ENCODE results near the gene NFE2L2.
"Not testable (repeated sequence)": the region's sequence is repeated elsewhere in the genome, so short reads cannot be mapped to it uniquely, and the experiment has no call there.

Gene NFE2L2

DNA sequence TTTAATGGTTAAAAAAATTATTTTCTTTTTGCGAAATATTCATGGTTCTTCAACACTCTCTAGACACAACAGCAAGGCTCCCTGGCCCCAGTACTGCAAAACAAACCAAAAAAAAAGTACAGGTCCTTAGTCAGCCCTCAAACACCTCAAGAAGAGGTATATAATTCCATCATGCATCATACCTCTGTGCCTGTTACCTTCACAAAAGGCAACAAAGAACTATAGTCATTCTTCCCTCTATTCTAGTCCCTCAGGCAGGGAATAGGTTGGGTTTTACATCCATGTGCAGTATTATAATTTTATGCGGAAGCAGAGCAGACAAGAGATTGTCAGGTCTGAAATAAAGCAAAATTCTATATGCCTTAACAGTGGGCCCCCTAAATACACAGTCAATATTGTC, 8.5 kb downstream of the NFE2L2 start:
- no peak for DNase-seq (ENCODE audit: low spot score)

DNA sequence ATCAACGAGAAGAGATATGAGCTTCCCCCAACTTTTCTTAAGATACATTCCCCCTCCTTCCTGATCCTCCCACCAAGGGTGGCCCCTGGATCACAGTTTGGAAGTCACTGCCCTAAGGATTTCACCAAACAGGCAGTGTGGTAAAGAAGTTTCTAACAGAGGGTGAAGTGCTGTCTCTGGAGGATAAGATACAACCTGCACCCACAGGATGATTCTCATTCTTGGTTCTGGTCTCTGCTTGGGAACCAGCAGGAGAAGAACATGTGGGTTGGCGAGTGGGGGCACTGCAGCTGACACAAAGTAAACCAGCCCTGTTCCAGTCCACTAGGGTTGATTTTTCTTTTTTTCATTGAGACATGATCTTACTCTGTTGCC, 9.3 kb downstream of the NFE2L2 start:
- no peak for DNase-seq (ENCODE audit: low spot score)

DNA sequence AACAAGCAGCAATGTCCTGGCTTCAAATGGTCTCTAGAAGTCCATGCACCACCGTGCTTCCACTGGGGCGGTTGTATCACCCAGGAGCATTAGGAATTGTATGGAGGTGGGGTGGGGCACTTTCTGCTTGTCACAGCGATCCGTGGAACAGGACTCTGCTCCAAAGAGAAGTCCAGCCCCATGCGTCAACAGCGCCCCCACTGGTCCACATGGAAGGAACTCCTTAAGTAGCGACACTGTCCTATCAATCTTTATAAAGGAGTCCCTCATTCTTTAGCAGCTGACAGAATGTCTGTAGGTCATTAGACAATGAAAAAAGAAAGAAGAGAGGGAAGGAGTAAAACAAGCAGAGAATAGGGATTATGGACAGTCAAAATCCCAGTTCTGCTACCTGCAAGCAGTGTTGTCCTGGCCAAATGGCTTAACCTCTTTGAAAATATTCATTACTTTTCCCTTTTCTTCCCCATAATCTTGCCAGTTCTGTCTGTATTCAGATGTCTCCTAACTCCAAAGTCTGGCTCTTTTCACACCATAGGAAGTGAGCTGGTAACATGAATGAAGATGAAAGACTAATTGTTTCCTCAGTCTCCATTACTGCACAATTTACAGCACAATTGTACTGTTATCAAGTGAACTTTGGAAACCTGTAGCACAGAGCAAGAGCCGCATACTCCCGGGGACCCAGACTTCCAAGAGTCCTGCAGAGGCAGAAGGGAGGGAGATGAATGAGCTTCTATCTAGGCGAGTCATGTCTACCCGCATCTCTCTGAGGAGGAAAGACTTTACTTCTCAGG, 9.9 kb downstream of the NFE2L2 start:
- DNase-seq (ENCODE audit: low spot score): no peak

DNA sequence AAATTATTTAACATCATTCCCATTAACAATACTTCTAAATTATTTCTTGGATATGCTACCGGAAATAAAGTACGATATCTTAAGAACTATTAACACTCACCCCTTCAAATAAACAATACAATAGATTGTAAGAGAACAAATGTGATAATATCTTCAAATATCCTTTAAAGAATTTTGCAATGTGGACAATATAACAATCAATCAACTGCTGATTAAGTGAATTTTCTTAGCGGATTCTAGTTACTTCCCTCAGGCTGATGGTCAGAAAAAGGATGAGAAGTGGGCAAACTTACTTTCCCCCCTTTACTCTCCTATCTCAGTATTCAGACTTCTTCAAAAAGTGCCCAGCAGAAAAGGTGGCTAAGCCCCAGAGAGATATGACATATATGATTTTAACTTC, 10.8 kb downstream of the NFE2L2 start:
- no peak for DNase-seq (ENCODE audit: low spot score)

DNA sequence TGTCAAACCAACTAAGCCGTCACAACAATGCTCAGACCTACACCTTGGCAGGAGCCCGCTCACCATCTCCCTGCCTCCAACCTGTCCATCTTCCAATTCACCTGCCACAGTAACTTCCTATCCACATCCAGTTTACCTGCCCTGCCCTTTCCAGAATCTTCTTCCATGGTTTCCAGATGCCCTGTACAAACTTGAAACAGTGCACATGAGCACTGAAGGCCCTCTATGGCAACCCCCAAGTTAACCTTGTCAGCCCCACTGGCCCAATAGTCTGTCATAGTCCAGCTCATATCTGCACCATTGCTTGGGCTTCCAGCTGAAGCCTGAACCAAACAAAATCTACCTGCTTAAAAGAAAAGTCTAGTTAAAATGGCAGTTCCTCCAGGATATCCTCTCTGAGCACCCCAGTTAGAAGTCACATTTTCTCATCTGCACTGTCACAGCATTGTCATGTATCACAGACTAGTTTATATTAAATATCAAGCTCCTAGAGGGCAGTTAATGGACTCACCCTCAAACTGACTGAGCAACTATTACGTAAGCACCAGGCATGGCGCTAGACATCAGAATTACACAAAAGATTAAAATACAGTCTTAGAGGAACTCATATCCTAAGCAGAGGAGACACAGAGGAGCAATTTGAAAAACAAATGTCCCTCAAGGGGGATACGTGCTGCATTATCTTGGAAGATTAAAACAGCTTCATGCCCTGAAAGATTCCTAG, 11.6 kb downstream of the NFE2L2 start:
- no peak for DNase-seq (ENCODE audit: low spot score)

DNA sequence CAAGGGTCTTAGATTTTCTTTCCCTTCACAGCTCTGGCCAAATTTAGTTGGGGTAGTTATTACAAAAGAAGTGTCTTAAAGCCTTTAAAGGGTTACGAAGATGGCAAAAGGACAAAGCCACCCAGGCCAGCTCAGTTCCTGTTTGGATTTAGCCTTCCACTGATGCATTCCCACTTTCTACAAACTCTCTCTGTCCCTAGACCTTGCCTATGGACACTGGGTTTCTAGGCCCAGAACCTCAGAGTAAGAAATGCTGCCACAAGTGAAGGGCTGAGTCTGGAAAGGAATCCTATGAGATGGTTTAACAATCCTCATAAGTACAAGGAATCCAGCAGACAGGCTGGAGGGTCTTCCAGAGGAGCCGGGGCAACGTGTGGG, 13.4 kb downstream of the NFE2L2 start:
- DNase-seq (ENCODE audit: low spot score): no peak

DNA sequence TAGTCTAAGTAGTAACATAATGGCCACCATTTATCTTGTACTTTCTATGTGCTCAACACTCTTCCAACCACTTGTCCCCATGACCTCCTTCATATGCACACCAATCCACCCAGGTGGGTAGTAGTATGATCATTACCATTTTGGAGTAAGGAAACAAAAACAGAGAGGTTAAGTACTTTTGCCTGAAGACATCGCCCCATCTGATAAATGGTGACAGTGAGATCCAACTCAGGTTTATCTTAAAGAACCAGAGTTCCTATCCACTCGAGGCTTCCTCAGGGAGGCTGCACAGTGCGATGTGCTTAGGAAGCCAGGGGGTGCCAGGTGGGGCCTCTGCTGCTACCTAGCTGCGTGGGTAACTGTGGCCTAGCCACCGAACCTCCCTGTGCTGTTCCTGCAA, 14.1 kb downstream of the NFE2L2 start:
- no peak for DNase-seq (ENCODE audit: low spot score)

DNA sequence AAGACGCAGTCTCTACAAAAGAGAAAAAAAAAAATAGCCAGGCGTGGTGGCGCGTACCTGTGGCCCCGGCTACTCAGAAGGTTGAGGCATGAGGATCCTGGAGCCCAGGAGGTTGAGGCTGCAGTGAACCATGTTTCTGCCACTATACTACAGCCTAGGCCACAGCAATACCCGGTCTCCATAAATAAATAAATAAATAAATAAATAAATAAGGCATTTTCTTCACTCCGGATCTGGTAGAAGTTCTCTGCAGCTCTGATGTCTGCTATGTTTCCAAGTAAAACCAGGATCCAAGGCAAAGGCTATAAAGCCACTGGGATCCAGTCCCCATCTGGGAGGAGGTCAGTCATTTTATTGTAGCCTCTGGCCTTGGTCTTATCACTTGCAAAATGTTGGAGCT, 15.5 kb downstream of the NFE2L2 start:
- no peak for DNase-seq (ENCODE audit: low spot score)

DNA sequence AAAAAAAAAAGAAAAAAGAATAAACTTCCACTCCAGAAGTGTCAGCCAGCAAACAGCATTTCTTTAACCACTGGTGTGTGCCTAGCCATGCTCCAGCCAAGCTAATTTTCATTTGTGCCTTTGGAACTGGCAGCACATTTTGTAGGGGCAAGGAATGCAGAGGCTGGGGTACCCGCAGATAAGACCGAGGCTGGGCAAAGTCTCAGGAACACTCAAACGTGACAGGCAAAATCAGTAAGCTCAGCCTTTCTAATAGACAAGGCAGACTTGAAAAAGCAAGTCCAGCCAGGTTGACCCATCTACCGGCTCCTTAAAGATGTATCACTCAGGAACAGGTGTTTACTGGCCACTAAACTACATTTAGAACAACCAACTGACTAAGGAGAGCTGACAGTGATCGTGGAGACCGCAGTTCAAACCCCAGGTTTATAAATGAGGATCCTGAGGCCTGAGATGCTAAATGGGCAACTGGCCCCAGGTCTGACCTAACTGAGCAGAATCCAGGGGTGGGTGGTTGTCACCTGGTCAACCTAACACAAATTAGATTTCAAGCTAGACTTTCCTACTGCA, 16.7 kb downstream of the NFE2L2 start:
- DNase-seq (ENCODE audit: low spot score): no peak

DNA sequence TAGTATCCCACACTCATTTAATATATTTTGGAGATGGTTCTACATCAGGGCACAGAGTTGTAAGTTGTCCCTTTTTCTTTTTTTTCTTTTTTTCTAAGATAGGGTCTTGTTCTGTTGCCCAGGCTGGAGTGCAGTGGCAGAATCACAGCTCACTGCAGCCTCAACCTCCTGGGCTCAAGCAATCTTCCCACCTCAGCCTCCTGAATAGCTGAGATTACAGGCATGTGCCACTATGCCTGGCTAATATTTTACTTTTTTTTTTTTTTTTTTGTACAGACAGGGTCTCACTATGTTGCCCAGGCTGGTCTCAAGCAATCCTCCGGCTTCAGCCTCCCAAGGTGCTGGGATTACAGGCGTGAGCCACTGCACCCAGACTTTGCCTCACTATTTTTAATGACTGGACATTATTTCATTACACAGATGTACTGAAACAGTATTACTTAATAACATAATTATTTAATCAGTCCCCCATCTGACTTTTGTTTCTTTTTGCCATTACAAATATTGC, 17.9 kb downstream of the NFE2L2 start:
- not testable (repeated sequence) for DNase-seq (ENCODE audit: low spot score)

DNA sequence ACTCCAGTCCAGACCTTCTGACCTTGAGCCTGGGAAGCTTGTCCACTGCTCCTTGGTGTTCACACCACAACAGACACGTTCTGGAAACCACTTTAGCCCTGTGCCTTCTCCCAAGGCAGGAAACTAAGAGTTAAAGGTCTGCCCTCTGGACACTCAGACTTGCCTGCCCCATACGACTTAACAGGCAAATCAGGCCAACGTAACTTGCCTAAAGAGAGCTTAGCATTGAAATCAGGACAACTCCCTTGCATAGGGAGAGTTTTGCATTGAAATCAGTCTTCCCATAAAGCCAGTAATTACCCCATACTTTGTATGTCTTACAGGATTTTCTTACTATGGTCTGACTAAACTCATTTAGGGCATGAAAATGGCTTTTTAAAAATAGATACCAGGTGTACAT, 18.5 kb downstream of the NFE2L2 start:
- DNase-seq (ENCODE audit: low spot score): no peak

DNA sequence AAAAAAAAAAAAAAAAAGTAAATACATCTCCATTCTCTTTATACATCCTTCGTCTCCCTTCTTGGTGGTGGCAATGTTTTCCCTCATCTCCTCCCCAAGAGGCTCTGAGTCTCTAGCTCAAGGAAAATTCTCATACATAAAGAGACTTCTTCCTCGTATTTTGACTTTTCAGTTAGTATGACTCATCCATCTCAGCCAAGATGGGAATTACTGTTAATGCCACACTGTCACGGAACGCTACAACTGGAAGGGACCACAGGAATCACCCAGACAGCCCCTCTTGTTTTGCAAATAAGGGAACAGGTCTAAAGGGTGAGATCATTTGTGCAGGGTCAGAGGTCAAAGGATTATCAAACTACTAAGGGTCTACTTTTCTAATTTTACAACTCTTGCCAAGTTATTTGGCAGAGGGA, 19.5 kb downstream of the NFE2L2 start:
- no peak for DNase-seq (ENCODE audit: low spot score)

DNA sequence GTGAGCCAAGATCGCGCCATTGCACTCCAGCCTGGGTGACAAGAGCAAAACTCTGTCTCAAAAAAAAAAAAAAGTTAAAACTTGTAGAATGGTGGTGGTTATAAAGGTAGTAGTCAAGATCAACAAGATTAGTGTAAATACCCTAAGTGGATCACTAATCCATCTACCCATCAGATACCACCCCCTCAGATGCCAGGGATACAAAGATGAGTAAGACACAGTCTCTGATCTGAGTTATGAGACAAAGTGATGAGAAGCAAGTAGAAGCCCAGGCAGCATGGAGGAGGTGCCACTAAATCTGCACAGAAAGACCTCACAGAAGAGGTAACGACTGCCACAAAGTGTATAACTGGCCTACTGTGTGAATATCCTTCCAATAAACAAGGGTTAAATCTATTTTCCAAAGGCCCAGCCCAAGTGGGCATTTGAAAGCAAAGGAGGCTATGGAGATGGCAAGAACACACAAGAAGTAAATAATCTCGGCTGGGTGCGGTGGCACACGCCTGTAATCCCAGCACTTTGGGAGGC, 20.2 kb downstream of the NFE2L2 start:
- no peak for DNase-seq (ENCODE audit: low spot score)

DNA sequence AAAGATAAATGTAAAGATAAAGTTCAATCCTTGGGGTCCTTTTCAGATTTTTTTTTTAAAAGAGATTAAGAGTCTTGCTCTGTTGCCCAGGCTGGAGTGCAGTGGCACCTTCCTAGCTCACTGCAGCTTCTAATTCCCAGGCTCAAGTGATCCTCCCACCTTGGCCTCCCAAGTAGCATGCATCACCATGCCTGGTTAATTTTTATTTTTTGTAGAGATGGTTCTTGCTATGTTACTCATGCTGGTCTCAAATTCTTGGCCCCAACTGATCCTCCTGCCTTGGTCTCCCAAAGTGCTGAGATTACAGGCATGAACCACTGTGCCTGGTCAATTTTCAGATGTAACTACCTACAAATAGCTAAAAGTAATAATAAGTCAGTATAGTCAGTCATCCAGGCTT, 21.1 kb downstream of the NFE2L2 start:
- no peak for DNase-seq (ENCODE audit: low spot score)

DNA sequence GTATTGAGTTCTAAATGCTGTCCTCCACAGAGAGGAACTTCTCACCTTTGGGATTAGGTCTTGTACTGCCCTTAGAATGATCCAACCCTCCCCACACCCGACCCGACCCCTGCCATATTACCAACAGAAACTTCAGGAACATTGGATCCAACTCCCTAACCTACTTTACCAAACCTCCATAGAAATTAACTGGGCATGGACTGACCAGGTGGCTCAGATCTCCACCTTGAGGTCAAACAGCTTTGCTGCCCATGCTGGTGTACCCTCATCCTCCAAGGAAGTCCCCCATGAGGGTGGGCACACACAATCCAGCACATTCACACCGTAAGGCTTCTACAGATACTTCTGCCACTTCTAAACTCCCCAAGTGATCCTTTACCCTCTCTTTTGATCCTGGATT, 21.5 kb downstream of the NFE2L2 start:
- DNase-seq (ENCODE audit: low spot score): no peak

DNA sequence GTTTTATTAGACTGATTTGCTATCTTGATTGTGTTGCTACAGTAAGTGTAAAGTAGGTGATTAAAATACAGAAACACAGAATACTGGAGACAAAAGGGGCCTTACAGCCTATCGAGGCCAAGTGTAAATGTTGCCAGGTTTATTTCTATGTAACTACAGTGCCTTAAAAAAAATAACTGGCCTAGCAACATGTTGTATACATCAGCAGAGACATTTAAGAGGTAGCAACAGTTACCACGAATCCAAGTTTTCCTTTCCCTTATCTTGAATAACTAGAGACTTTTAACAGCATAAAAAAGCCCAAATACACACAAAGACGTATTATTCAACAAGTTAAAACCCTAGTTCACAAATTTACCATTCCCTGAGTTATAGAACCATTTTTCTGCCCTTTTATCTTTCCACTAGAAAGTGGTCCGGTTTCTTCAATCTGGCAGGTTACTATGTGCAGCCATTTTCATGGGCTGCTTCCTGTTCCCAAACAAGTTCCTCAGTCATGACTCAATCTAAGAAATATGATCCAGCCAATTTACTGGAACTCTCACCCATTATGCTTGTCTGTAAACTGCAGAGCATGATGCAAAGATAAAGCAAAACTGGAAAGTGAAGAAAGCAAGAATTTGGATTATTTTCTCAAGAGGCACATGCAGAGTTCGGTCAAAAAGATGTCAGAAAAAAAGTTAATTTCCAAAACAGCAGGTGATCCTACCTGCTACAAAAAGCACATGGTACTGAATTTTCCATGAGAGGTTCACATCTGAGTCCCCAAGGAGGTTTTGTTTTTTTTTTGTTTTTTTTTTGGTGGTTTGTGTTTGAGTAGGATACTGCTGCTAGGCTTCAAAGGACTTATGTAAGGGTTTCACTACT, 22.2 kb downstream of the NFE2L2 start:
- DNase-seq (ENCODE audit: low spot score): no peak

DNA sequence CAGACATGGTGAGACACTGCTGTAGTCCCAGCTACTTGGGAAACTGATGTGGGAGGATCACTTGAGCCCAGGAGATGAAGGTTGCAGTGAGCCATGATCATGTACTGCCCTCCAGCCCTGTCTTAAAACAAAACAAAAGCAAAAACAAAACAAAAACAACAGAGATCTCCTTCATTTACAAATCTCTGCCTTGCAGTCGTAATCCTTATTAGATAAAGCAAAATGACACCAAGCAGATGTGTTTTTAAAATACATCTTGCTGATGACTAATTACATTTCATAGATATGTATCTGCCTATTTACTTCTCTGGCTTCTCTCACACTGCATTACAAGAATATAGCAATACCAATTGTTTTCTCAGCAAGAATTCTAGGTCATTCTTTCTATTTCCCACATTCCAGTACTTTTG, 22.8 kb downstream of the NFE2L2 start:
- DNase-seq (ENCODE audit: low spot score): no peak

DNA sequence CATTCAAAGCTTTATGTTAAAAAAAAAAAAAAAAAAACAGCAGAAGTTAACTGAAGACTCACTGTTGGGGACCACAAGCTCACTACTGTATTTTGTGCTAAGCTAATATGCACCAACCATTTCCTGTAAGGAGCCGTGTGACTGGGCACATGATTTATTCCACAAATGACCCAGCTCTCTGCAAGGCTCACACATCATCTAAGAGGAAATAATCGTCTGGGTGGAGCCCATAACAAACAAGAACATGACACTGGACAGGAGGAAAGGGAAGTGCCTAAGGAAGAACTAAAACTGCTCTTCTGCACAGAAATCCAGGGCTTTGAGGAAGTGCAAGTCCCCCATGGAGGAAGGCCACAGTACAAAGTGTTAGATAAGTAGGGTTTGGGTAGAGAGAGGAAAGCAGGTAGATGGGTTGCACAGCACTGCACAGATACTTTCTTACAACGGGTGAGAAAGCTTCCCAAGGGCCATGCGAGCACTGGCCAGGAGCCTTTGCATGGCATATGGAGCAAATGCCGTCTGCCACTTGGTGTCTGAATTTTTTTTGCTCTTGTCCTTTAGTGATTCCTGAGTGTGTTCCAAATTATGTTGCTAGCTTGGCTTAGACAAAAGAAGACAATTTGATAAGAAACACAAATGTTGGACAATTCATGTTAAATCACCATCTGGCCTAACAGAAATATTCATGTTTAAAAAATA, 24.4 kb downstream of the NFE2L2 start:
- DNase-seq (ENCODE audit: low spot score): peak; percentile 61

DNA sequence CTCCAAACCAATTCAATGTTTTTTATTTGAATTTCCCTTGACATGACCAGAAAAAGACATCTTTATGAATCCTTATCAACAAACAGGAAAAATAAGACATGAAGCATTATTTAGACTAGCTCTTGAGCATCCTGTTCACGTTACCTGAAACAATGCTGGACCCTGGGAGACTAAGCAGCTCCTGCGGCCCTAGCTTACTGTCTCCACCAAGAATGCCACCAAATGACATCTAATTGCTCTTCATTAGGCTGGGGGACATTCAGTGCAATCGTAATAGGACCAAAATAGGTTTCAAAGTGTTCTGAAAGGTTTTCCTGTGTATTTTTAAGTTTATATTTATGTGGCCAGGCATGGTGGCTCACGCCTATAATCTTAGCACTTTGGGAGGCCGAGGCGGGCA, 25.5 kb downstream of the NFE2L2 start:
- no peak for DNase-seq (ENCODE audit: low spot score)

DNA sequence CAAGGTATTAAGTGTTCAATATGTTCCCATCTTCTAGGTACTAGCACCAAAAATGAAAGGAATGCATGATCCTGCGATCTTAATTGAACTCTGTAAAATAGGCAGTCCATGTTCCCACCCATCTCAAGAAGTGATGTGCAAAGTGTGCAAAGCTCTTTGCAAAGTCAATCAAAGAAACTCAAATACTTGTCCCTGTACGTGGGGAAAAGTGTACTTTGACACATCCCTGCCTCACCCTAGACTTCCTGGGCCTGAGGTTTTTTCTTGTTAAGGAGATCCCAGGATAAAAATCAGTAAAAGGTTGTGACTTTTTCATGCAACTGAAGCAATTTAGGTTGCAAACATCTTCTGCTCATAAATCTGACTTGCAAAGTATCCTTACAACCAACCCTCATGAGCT, 26.6 kb downstream of the NFE2L2 start:
- no peak for DNase-seq (ENCODE audit: low spot score)

DNA sequence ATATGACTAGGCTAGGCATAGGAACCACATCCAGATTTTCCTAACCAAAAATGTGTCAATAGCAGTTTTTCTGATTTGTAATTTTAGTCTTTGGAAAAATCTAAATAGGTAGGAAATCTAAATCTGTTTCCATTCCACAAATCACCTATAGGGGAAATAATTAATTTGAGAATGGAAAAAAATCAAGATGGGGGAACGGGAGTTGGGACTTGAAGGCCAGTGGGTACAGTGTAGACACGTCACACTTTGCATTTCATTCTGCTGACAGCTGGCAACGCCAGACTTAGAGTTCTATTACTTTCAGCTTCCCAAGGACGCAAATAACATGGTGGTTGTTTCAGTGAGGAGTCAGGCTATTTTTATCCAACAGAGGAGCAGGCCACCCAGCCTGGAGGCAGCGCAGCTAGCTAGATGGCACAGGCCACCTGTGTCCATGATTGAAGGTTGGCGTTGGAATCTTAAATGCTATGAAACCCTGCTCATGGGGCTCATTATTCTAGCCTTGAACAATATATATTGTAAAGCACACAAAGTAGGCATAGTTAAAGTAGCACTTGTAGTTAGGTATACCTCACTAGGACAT, 28.6 kb downstream of the NFE2L2 start:
- DNase-seq (ENCODE audit: low spot score): no peak

All from CD4-positive, alpha-beta T cell treated with Interleukin-15 for 4 hours (primary cell).